K562 (cell line): ENCODE results near the gene BDNF. TPM values are rescaled to one million over a fixed set of nuclear protein-coding genes. Genes with fewer than 3 reads are reported as not detected.

Experiments
- ATAC-seq: fragments of 200-7000 bp; cut with Tn5 transposase; 3 replicates; pipeline ENCODE4 v1.9.1; 2020; ENCODE audit warnings: moderate library complexity
- BruUV-seq: library from RNA; stranded (reverse); fragments of 400-500 nt; replicated peaks from 2 replicates; lab custom pipeline; 2021; lab: Mats Ljungman, UMichigan
- CTCF ChIA-PET: fragments of 300-600 bp; formaldehyde crosslinking; extraction: SDS; loops from one replicate; lab custom pipeline; 2021; ENCODE audit warnings: low intra/inter-chr PET ratio; lab: Yijun Ruan, JAX
- POLR2A ChIA-PET: fragments of 300-600, 350-650 bp; sonication (Branson Sonifier 250); formaldehyde crosslinking; extraction: SDS; loops from one replicate; lab custom pipeline; 2021; ENCODE audit warnings: antibody characterized with exemption, inconsistent platforms; lab: Yijun Ruan, JAX
- DNase-seq, 4 experiments: peaks; one replicate each; pipeline versions ENCODE4 v3.0.0 to v3.0.0-alpha.2; 2011 to 2018; ENCODE audit warnings: low spot score in 3 of 4, mixed read lengths in 3 of 4; ENCODE audit errors: extremely low read depth in 1 of 4
- FAIRE-seq: peaks from 2 replicates; lab custom pipeline; 2011; peaks lifted over from hg19 to GRCh38; lab: Jason Lieb, UNC
- H2AFZ ChIP-seq: 2 replicates; pipeline ENCODE4 v1.6.0; 2011; ENCODE audit warnings: low read depth, low read length, control low read depth, inconsistent platforms
- H3K27ac ChIP-seq: fragments of 200-600 bp; 3 replicates; pipeline ENCODE4 v1.8.0; 2011; ENCODE audit warnings: low read depth, mild to moderate bottlenecking, control low read depth, inconsistent platforms, low read length, moderate library complexity, mixed read lengths; ENCODE audit errors: extremely low read depth
- H3K27me3 ChIP-seq, 2 experiments: fragments of 300-600 bp in 1 of 2; 2 replicates in 1 of 2; 3 replicates in 1 of 2; pipeline versions ENCODE4 v1.6.0 to v1.8.0; 2011; ENCODE audit warnings: inconsistent platforms in 2 of 2, low read length in 2 of 2, mild to moderate bottlenecking in 1 of 2, mixed read lengths in 1 of 2, moderate library complexity in 1 of 2; ENCODE audit not compliant: control insufficient read depth in 2 of 2, insufficient read depth in 2 of 2
- H3K36me3 ChIP-seq: fragments of 300-600 bp; 3 replicates; pipeline ENCODE4 v1.8.0; 2011; ENCODE audit warnings: mild to moderate bottlenecking, low read length, inconsistent platforms; ENCODE audit not compliant: control insufficient read depth, insufficient read depth
- H3K4me1 ChIP-seq, 2 experiments: fragments of 200-600 bp in 1 of 2; replicated peaks in 1 of 2; 2 replicates in 1 of 2; 3 replicates in 1 of 2; pipeline versions ENCODE4 v1.5.1 to v1.8.0; 2011; ENCODE audit warnings: inconsistent platforms in 2 of 2, low read length in 2 of 2, mild to moderate bottlenecking in 1 of 2, mixed read lengths in 1 of 2, moderate library complexity in 1 of 2; ENCODE audit not compliant: control insufficient read depth in 2 of 2, insufficient read depth in 2 of 2
- H3K4me2 ChIP-seq: 2 replicates; pipeline ENCODE4 v1.6.1; 2011; ENCODE audit warnings: low read length, control low read depth, inconsistent platforms, mixed read lengths; ENCODE audit not compliant: insufficient read depth
- H3K4me3 ChIP-seq: fragments of 200-600 bp; sonication (generic), shearing (Covaris generic); 2 replicates; pipeline ENCODE4 v1.5.1; 2016; ENCODE audit warnings: control low read depth, inconsistent platforms
- H3K79me2 ChIP-seq: fragments of 200-600 bp; 3 replicates; pipeline ENCODE4 v1.8.0; 2011; ENCODE audit warnings: low read length, inconsistent platforms; ENCODE audit not compliant: control insufficient read depth, insufficient read depth
- H3K9ac ChIP-seq, 2 experiments: 2 replicates each; pipeline versions ENCODE4 v1.6.0 to v1.6.1; 2011; ENCODE audit warnings: low read depth in 2 of 2, low read length in 2 of 2, control low read depth in 1 of 2, inconsistent platforms in 1 of 2, mild to moderate bottlenecking in 1 of 2, mixed read lengths in 1 of 2; ENCODE audit not compliant: insufficient read depth in 1 of 2
- H3K9me1 ChIP-seq: one replicate; pipeline ENCODE4 v1.6.0; 2011; ENCODE audit warnings: inconsistent platforms, mild to moderate bottlenecking, low read length, moderate library complexity; ENCODE audit not compliant: control insufficient read depth, insufficient read depth
- H3K9me3 ChIP-seq: replicated peaks from 2 replicates; pipeline ENCODE4 v1.5.1; 2011; ENCODE audit warnings: low read depth, low read length, inconsistent platforms; ENCODE audit not compliant: control insufficient read depth, insufficient read depth
- H4K20me1 ChIP-seq: replicated peaks from 2 replicates; pipeline ENCODE4 v1.6.1; 2011; ENCODE audit warnings: low read length, inconsistent platforms, mixed read lengths; ENCODE audit not compliant: control insufficient read depth, insufficient read depth
- CEBPZ ChIP-seq: fragments of 150-350 bp; IDR thresholded peaks from 2 replicates; pipeline ENCODE4 v1.6.1; 2014; ENCODE audit warnings: low read depth, mild to moderate bottlenecking, low read length, borderline replicate concordance
- GMEB1 ChIP-seq: fragments of 250-450 bp; sonication (Bioruptor Pico); IDR thresholded peaks from 2 replicates; pipeline ENCODE4 v1.4.0; 2020; ENCODE audit warnings: mild to moderate bottlenecking
- POLR2G ChIP-seq: fragments of 200-400 bp; formaldehyde crosslinking; IDR thresholded peaks from 2 replicates; pipeline ENCODE4 v1.6.1; 2017; ENCODE audit warnings: low read depth, mild to moderate bottlenecking, antibody characterized with exemption, low read length, moderate library complexity
- PTBP1 ChIP-seq: fragments of 200-400 bp; formaldehyde crosslinking; IDR thresholded peaks from 2 replicates; pipeline ENCODE4 v1.6.1; 2017; ENCODE audit warnings: low read depth, low read length
- USF1 ChIP-seq: sonication (generic); formaldehyde crosslinking; IDR thresholded peaks from 2 replicates; pipeline ENCODE4 v1.9.0; 2022; ENCODE audit warnings: mild to moderate bottlenecking, missing genetic modification reagents
- ZNF561 ChIP-seq: fragments of 450-650 bp; formaldehyde crosslinking; conservative IDR thresholded peaks from 2 replicates; pipeline ENCODE4 v1.4.0; 2020; ENCODE audit warnings: mild to moderate bottlenecking, moderate library complexity
- WGBS: fragments of 100-300 bp; shearing (Covaris generic); methylation state at CpG from one replicate; pipeline ENCODE4 v1.1.6; 2016; ENCODE audit warnings: low coverage, mixed read lengths; ENCODE audit not compliant: insufficient coverage; ENCODE audit errors: missing lambda C conversion rate; 5-methylcytosine and 5-hydroxymethylcytosine counted together
- in situ Hi-C: fragments of 300-500 bp; cut with MboI; formaldehyde crosslinking; loops from 4 replicates; pipeline ENCODE4 v1.15.0; 2018; ENCODE audit warnings: inconsistent platforms, mixed read lengths
- intact Hi-C: fragments of 100-400 bp; cut with micrococcal nuclease; formaldehyde crosslinking; loops from 2 replicates; pipeline ENCODE4 v1.14.2; 2022
- polyA plus RNA-seq, 8 experiments: library from polyadenylated mRNA; depleted of rRNA in 4 of 8; stranded (reverse) in 5 of 8; unstranded in 3 of 8; fragments of >200 nt; fragmentation: Nextera tagmentation in 2 of 8; fragmentation: Illumina TruSeq in 1 of 8; extraction: Ambion mirVana in 2 of 8; extraction: Trizol in 1 of 8; gene quantifications; 2 replicates each; pipeline versions ENCODE4 v1.2.1 to v1.2.3, GENCODE V29; 2011 to 2014; ENCODE audit warnings: inconsistent platforms in 1 of 8, missing spikeins in 1 of 8
- total RNA-seq, 7 experiments: library from RNA; depleted of rRNA in 6 of 7; stranded (reverse); fragments of >200 nt in 6 of 7; fragmentation: Illumina TruSeq in 2 of 7; extraction: Trizol in 2 of 7; gene quantifications; 2 replicates each; pipeline versions ENCODE4 v1.2.1 to v1.2.3, GENCODE V29; 2011 to 2021; ENCODE audit warnings: low replicate concordance in 1 of 7

BDNF gene
- total and polyA plus RNA-seq, 9 of the 15 experiments (the other 6 are each of a cell fraction or from before 2014, with no cell fraction given): 0.04 TPM; not detected in 8

DNA sequence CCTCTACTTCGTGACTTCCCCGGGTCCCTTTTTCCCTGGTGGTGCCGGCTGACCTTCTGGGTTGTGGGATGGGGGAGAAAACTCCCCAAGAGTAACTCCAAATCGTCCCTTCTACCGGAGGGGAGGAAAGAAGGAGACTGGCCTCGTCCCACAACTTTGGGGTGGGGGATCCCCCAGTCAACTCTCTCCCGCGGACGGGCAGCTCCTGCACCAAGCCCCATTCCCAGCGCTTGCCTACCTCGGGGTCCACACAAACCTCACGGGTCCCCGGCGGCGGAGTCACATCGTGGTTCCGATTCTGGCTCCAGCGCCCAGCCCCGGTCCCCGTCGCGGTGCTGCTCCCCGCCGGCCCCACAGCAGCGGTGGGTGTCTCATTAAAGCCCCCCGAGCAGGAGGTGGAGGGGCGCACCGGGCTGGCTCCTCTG, 317 bp downstream of the BDNF start:
- no peak for ATAC-seq
- Histone ChIP-seq H3K36me3 (no peaks in the 10 kb centered on the region), H3K27ac (no peak overlapping the region), H2AFZ (no peak overlapping the region), H4K20me1 (no peaks in the 10 kb centered on the region), H3K9me3 (no peaks in the 10 kb centered on the region), H3K4me2 (no peak overlapping the region), H3K4me1 (peaks cover 0 to 4% of the 10 kb centered on the region in 2 experiments; a peak in 2 of 5 replicates), H3K9me1 (no peaks in the 10 kb centered on the region), H3K9ac (no peak overlapping the region), H3K79me2 (no peaks in the 10 kb centered on the region), H3K4me3 (no peak overlapping the region), H3K27me3 (peaks cover 0 to 5% of the 10 kb centered on the region in 2 experiments; a peak in 1 of 5 replicates)
- TF ChIP-seq POLR2G: no peak
- no peak for TF ChIP-seq ZNF561 (CRISPR knock-in tag)
- DNase-seq: no peak
- BruUV-seq: no TSS peak
- no peak for FAIRE-seq
- intact Hi-C loops: loop anchor here (5.0 kb wide), 3 partner anchors 997 to 1632 kb away; no protein-coding TSS in a partner anchor
- in situ Hi-C loops: no loop called here
- CTCF ChIA-PET: no interaction called here
- POLR2A ChIA-PET: no interaction called here
- WGBS: 3% methylated on average over 5 of the region's 28 CpGs

- Histone ChIP-seq H3K9me1 (no peaks in the 10 kb centered on the region), H3K4me1 (peaks cover 0 to 4% of the 10 kb centered on the region in 2 experiments; a peak in 2 of 5 replicates), H3K36me3 (no peaks in the 10 kb centered on the region), H3K9ac (no peak overlapping the region), H2AFZ (no peak overlapping the region), H3K9me3 (no peaks in the 10 kb centered on the region), H3K27me3 (peaks cover 0 to 5% of the 10 kb centered on the region in 2 experiments; a peak in 1 of 5 replicates), H3K79me2 (no peaks in the 10 kb centered on the region), H3K4me3 (no peak overlapping the region), H4K20me1 (no peaks in the 10 kb centered on the region), H3K27ac (no peak overlapping the region), H3K4me2 (no peak overlapping the region)
- BruUV-seq: no TSS peak
- in situ Hi-C loops: no loop called here
- ChIA-PET CTCF (no interaction called here), POLR2A (interaction anchor here (0.6 kb wide), 1 partner anchor 218 kb away, joined by 3 read pairs; no protein-coding TSS in a partner anchor)
- intact Hi-C loops: loop anchor here (5.0 kb wide), 3 partner anchors 998 to 1633 kb away; no protein-coding TSS in a partner anchor
- no peak for ATAC-seq
- WGBS: 32% methylated on average over 19 of the region's 30 CpGs
- no peak for FAIRE-seq
- TF ChIP-seq USF1: no peak
- no peak for TF ChIP-seq GMEB1
- no peak for TF ChIP-seq CEBPZ
- no peak for TF ChIP-seq PTBP1
- no peak for DNase-seq
These were observed 871 bp downstream of the BDNF start for GRCh38 chr11:27699242-27699925.
